NCI-H526 treated with DMSO at 0.1 percent for 48 hours (cell line): Measurements from ENCODE around the gene CYP2A13.
"Not testable (repeated sequence)": the region's sequence is repeated elsewhere in the genome, so short reads cannot be mapped to it uniquely, and the experiment has no call there.

Source experiments
- DNase-seq: peaks from one replicate; lab custom pipeline; 2025; lab: John Stamatoyannopoulos, UW

Gene CYP2A13, protein sequence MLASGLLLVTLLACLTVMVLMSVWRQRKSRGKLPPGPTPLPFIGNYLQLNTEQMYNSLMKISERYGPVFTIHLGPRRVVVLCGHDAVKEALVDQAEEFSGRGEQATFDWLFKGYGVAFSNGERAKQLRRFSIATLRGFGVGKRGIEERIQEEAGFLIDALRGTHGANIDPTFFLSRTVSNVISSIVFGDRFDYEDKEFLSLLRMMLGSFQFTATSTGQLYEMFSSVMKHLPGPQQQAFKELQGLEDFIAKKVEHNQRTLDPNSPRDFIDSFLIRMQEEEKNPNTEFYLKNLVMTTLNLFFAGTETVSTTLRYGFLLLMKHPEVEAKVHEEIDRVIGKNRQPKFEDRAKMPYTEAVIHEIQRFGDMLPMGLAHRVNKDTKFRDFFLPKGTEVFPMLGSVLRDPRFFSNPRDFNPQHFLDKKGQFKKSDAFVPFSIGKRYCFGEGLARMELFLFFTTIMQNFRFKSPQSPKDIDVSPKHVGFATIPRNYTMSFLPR

DNA sequence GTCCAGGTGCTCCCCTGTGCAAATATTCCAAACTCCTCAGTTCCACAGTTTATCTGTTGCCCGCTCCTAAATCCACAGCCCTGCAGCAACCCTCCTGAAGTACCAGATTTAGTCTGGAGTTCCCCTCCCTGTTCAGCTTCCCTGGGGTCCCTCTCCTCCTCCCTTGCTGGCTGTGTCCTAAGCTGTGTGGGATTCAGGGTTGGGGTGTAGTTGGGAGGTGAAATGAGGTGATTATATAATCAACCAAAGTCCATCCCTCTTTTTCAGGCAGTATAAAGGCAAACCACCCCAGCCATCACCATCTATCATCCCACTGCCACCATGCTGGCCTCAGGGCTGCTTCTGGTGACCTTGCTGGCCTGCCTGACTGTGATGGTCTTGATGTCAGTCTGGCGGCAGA is at the start of gene CYP2A13:
Gene CYP2A13, plus strand, starts transcription at position 301 of the 400 bp plus-strand sequence. Its CDS starts 21 bp downstream, at position 322.
- no peak for DNase-seq

DNA sequence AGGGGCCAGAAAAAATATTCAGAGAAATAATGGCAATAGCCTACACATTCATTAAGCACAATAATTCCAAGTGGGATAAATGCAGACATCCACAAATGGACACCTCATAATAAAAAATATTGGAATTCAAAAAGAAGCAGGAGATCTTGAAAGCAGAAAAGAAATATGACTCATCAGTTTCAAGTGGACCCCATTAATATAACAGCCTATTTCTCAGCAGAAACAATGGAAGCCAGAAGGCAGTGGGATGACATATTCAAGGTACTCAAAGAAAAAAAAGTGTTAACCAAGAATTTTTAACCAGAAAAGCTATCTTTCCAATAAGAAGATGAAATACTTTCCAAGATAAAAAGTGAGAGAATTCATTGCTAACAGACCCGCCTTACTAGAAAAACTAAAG is 48.4 kb upstream of the CYP2A13 start:
- no peak for DNase-seq

DNA sequence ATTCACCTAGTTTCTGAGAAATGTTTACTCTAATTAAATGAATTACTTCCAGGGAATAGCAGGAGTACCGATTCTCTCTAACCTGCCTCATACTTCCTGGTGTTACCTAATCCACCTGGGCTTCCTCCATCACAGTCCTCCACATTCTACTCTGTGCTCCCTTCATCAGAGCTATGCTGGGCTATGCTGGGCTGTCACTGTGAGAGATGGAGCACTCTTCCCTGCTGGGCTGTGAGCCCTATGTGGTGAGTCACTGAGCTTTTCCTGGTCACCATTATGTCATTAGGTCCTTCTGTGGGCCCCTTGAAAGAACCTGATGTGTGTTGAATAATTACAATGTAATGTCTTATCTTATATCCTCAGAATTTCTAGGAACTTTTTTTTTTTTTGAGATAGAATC is 43.2 kb upstream of the CYP2A13 start:
- not testable (repeated sequence) for DNase-seq

DNA sequence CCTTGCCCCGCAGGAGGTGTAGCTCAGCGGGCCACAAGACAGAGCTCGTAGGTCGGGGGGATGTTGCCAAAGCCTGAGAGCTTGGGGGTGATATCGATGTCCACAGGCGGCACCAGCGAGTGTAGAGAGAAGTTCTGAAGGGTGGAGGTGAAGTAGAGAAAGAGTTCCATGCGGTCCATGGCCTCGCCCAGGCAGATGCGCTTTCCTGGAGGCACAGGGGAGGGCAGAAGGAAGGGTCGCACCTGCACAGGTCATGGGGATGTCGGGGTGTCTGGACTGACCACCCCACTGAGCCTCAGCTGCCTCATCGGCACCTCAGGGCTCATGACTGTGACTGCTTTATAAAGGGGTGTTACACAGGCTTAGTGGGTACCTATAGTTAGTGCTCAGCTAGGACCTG is 37.8 kb upstream of the CYP2A13 start:
- DNase-seq = no peak

DNA sequence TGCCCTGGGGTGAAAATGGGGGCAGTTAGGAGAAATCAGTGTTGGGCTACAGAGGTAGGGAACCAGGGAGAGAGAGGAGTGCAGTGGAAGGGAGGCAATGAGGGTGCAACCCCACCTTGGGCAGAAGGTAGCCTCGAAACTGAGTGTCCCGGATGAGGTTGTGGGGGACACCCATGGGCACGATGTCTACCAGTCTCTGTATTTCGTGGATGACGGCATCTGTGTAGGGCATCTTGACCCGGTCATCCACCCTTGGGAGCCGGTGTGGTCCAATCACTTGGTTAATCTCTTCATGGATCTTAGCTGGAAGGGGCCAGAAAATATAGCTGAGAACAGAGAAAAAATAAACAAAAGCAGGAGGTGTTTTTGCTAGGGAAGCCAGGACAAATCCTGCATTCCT is 36.1 kb upstream of the CYP2A13 start:
- not testable (repeated sequence) for DNase-seq

DNA sequence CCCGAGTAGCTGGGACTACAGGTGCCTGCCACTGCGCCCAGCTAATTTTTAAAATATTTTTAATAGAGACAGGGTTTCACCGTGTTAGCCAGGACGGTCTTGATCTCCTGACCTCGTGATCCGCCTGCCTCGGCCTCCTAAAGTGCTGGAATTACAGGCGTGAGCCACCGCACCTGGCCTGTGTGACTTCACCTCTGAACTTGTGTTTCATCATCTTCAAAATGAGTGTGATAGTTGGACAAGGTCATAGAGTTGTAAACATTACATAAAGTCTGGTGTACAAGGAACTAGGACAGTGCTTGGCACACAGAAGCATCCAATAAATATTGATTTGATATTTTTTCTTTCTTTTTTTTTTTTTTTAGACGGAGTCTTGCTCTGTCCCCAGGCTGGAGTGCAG is 34.9 kb upstream of the CYP2A13 start:
- DNase-seq = not testable (repeated sequence)

DNA sequence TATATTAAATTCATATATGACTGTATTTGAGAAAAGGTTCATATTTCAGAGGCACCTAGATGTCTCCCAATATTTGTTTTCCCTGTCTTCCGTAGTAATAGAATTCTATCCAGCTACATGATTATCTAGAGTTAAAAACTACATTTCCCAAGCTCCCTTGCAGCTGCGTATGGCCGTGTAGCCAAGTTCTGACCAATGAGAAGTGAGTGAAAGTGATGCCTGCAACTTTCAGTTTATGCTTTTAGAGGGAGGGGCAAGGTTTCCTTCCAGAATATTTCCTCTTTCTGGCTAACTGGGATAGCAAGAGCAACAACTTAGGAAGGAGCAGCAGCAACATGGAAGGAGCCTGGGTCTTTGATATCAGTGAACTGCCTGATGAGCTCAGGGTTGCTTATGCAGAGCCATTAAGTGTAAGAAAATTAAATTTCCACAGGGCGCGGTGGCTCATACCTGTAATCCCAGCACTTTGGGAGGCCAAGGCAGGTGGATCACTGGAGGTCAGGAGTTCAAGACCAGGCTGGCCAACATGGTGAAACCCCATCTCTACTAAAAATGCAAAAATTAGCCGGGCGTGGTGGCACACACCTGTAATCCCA is 23.2 kb upstream of the CYP2A13 start:
- DNase-seq = no peak

DNA sequence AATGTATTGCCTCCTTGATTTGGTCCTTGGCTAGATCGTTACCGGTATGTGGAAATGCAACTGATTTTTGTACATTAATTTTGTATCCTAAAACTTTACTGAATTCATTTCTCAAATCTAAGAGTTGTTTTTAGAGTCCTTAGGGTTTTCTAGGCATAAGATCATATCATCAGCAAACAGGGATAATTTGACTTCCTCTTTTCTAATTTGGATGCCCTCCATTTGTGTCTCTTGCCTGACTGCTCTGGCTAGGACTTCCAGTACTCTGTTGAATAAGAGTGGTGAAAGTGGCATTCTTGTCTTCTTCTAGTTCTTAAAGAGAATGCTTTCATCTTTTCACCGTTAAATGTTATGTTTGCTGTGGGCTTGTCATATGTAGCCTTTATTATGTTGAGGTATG is 12.0 kb upstream of the CYP2A13 start:
- no peak for DNase-seq

DNA sequence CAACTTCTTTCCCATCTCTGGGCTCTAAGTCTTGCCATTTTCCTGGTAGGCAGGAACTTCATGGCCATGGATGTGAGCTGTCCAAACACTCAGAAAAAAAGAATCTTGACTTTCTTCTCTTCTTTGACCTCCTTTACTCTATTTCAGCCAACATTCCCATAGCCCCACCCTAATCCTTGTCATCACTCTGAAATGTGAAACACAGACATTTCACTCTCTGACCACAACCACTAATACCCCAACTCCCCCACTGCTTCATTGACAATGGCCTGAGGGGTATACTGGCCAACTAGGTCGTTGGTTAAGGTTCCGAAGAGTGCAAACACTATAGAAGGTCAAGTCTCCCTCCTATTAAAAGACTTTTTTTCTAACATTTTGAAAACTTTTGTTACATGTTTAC is 4.7 kb upstream of the CYP2A13 start:
- no peak for DNase-seq

DNA sequence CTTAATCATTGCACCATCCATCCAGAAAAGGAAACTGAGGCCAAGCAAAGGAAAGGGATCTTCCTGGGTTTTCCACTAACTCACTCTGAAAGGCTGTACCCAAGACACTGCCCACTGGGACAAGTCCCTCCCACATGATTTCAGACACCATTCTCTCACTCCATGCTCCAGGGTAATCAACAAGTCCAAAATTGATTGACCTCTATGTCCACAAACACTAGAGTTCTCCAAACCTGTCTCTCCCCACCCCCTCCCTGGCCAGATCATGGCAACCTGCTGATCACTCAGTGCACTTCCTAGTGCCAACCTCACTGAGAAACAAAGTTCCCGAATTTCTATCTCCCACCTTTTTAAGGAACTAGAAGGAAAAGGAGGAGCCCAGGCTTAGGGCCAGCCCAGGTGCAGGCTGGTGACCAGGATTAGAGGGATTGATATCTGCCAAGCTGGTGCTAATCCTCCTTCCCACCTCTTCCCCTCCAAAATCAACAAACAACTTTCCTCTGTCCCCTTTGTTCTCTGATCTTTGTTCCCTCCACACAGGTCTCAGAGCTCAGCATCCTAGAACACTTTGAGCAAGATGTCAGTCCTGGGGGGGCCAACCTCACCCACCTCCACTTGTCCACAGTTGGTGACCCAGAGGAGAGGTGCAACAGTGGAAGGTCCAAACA is 2.4 kb upstream of the CYP2A13 start:
- no peak for DNase-seq

DNA sequence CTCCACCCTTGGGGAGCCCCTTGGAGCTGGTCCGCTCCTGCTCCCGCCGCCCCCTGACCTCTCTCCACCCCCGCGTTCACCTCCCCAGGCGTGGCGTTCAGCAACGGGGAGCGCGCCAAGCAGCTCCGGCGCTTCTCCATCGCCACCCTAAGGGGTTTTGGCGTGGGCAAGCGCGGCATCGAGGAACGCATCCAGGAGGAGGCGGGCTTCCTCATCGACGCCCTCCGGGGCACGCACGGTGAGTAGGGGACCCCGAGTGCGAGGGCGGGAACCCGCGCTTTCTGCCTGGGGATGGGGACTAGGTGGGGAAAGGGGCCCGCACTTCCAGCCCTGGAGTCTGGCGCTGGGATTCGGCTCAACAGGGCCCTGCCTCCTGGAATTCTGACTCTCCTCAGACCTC is 1.7 kb downstream of the CYP2A13 start:
- DNase-seq = no peak

DNA sequence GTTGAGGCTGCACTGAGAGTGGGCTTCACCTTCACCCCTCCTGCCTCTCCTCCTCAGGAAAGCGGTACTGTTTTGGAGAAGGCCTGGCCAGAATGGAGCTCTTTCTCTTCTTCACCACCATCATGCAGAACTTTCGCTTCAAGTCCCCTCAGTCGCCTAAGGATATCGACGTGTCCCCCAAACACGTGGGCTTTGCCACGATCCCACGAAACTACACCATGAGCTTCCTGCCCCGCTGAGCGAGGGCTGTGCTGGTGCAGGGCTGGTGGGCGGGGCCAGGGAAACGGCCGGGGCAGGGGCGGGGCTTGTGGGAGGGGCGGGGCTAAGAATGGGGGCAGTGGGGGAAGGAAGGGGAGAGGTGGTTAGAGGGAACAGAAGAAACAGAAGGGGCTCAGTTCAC is 7.5 kb downstream of the CYP2A13 start:
- DNase-seq = no peak

DNA sequence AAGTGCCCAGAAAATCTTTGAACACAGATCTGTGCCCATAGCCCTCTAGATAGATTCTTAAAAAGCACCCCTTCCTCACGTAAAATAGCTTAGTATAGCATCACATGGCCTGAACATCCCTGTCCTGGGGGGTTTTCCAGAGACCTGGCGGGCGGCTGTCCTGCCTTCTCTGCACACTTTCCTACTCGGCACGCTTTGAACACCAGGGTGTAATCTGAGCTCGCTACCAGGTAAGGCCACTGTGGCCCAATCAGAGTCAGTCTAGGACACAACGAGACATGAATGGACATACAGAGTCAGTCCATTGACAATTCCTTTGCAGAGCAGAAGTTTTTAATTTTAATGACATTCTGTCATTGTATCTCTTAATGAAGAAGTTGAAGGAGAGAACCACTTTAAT is 8.1 kb downstream of the CYP2A13 start:
- DNase-seq = no peak

DNA sequence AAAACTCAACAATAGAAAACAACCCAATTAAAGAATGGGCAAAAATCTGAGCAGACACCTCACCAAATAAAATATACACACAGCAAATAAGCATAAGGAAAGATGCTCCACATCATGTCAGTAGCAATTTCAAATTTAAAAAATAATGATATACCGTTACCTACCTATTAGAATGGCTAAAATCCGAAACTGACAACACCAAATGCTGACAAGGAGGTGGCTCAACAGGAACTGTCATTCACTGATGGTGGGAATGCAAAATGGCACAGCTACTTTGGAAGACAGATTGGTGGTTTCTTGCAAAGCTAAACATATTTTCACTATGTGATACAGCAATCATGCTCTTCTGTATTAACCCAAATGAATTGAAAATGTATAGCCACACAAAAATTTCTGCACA is 9.1 kb downstream of the CYP2A13 start:
- no peak for DNase-seq

DNA sequence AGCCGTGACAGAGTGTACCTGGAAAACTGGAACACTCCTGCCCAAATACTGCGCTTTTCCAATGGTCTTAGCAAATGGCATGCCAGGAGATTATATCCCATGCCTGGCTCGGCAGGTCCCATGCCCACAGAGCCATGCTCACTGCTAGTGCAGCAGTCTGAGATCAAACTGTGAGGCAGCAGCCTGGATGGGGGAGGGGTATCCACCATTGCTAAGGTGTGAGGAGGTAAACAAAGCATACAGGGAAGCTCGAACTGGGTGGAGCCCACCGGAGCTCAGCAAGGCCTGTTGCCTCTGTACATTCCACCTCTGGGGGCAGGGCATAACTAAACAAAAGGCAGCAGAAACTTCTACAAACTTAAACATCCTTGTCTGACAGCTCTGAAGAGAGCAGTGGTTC is 10.5 kb downstream of the CYP2A13 start:
- no peak for DNase-seq

DNA sequence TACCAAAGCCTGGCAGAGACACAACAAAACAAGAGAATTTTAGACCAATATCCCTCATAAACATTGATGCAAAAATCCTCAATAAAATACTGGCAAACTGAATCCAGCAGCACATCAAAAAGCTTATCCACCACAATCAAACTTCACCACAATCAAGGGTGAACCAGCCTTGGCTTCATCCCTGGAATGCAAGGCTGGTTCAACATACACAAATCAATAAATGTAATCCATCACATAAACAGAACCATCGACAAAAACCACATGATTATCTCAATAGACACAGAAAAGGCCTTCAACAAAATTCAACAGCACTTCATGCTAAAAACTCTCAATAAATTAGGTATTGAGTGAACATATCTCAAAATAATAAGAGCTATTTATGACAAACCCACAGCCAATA is 14.0 kb downstream of the CYP2A13 start:
- DNase-seq = not testable (repeated sequence)

DNA sequence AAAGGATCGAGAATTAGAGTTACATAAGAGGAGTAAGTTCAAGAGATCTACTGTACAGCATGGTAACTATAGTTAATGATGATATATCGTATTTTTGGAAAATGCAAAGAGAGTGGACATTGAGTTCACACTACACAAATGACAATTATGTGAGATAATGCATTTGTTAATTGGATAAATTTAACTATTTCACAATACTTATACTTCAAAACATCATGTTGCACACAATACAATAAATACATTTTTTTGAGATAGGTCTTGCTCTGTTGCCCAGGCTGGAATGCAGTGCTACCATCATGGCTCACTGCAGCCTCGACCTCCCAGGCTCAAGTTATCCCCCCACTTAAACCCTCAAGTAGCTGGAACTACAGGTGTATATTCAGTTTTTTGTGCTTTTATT is 17.9 kb downstream of the CYP2A13 start:
- no peak for DNase-seq

DNA sequence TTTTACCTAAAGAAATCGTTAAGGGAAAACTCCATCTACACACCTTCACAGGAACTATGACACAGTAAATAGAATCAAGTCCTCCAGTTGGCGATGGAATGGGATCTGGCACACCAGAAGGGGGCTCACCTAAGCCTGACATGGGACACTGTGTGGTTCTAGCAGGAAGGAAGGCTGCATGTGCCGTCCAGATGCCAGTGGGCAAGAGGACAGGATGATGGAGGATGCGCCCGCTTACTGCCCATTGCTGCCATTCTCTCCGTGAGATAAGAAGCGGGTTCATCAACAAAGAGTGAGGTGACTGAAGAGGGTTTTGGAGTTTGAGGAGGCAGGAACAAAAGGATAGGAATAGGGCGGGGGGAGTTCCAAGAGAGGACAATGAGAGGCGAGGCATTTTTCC is 23.0 kb downstream of the CYP2A13 start:
- DNase-seq = no peak

DNA sequence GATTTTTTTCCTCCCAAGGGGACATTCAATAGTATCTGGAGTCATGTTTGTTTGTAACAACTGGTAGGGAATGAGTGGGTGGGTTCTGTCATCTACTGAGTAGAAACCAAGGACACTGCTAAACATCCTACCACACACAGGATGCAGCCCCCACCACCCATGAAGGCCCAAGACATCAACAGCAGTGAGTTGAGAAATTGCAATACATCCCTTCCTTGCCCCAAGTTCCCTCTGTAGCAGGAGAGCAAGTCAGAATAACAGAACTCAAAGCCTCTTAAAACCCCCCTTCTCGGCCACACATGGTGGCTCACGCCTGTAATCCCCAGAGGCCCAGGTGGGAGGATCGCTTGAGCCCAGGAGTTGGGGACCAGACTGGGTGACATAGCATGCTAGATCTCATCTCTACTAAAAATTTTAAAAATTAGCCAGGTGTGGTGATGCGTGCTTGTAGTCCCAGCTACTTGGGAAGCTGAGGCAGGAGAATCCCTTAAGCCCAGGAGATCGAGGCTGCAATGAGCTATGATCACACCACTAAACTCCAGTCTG is 23.6 kb downstream of the CYP2A13 start:
- DNase-seq = no peak

DNA sequence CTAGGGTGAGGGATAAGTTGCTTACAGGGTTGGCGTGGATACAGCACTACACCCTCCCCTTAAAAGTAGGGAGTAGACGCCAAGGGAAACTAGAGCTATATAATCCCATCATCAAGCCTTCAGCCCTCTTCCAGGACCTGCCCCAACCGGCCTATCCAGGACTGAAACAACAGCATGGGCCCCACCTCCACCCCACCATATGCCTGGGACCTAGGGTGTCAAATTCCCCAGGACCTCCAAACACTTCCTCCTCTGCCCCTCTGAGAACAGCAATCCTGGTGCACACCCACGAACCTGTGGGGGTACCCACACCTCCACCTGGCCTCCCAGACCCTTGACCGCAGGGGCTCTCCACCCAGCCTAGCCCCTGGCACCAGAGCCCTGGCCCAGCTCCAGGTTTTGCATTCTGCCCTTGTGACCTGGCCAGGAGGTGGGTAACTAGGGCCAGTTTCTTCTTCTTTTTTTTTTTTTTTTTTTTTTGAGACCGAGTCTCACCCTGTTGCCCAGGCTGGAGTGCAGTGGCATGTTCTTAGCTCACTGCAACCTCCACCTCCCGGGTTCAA is 24.6 kb downstream of the CYP2A13 start:
- no peak for DNase-seq

DNA sequence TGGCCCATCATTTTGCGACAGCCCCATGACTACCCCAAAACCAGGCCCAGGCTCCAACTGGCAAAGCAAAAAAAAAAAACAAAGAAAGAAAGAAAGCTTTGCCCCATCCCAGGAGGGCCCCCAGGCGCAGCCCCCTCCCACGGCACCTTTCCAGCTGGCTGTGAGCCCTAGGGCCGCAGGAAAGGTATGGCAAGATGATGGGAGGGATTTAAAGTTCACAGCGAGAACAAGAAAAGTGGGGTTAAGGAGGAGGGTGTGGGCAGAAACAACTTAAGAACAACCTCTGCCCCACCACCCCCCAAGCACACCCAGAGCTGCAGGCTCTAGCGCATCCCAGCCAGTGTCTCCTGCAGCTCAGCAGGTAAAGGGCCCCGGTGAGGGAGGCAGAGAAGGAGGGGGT is 25.9 kb downstream of the CYP2A13 start, which contains the start of gene CYP2F1:
Gene CYP2F1, plus strand, starts transcription at position 301 of the 400 bp plus-strand sequence. CDS start 1,757 bp downstream, outside the sequence.
- DNase-seq = no peak

DNA sequence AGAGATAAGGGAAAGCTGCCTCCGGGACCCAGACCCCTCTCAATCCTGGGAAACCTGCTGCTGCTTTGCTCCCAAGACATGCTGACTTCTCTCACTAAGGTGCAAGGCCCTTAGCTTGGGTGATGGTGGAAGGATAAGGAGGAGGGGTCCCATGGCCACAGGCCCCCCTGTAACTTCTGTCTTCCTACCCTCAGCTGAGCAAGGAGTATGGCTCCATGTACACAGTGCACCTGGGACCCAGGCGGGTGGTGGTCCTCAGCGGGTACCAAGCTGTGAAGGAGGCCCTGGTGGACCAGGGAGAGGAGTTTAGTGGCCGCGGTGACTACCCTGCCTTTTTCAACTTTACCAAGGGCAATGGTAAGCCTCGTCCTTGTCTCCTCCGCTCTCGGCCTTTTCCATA is 28.0 kb downstream of the CYP2A13 start:
- no peak for DNase-seq
